PC-9 (cell line): ENCODE results near the gene ELMO1.

Experiments used
- CTCF ChIP-seq: fragments of 200-600 bp; sonication (generic); conservative IDR thresholded peaks from 2 replicates; pipeline ENCODE4 v1.6.1; 2017; ENCODE audit warnings: mixed run types, antibody characterized with exemption, mild to moderate bottlenecking, moderate library complexity
- EZH2 ChIP-seq: fragments of 200-600 bp; sonication (generic); IDR thresholded peaks from 2 replicates; pipeline ENCODE4 v1.8.0; 2017; ENCODE audit warnings: antibody characterized with exemption, low read depth

- no peak for TF ChIP-seq CTCF
- no peak for TF ChIP-seq EZH2
Measured at GRCh38 chr7:37050801-37051200, 397.9 kb downstream of the ELMO1 start.
